ENCODE data around the gene NEDD4L. TPM values are rescaled to one million over a fixed set of nuclear protein-coding genes. Genes with fewer than 3 reads are reported as not detected.
A peak's percentile ranks its signal among the peaks of the same experiment; 100 is the strongest.

Gene NEDD4L
- total RNA-seq, 2 donors from 2014 or later: 149 to 212 TPM

DNA sequence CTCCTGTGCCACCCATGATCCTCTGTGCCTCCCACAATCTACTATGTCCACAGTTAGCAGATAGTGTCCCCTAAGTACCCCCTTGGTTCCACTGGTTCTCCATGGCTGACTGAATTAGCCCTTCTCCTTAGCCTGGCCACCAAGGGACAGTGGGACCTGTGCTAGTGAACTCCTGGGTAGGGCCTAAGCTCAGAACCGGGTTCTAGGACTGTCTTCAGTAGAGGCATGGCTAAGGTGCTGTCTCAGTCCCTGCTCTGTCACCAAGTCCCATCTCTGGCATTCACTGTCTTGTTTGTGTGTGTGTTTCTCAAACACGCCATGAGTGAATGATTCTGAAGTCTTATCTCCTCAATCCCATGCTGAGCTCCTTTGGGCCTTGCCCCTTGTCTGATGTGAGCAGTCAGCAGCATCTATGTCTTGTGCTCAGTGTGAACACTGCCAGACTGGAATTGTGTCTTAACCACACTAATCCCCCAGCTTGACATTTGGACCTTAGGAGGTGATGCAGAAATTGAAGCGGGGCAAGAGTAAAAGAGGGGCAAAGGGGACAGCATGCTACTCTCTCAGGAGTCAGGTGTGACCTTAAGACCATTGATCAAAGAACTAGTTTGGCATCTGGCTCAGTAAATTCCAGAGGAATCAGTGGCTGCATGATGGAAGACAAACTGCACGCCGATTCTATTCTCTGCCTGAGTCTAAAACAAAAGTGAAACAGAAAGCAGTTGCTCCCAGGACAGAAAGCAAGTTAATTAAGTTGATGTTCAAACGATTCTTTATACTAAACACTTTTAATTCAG lies 394.3 kb downstream of the NEDD4L start:
- no peak overlapping the region for H3K27ac ChIP-seq
- H3K27me3 ChIP-seq: no peaks in the 10 kb centered on the region
- no peak for DNase-seq
- H3K9me3 ChIP-seq: no peaks in the 10 kb centered on the region
- no peaks in the 10 kb centered on the region for H3K36me3 ChIP-seq
- peak overlapping the region; percentile 9 for H3K4me3 ChIP-seq
- TF ChIP-seq, protein P1, sequence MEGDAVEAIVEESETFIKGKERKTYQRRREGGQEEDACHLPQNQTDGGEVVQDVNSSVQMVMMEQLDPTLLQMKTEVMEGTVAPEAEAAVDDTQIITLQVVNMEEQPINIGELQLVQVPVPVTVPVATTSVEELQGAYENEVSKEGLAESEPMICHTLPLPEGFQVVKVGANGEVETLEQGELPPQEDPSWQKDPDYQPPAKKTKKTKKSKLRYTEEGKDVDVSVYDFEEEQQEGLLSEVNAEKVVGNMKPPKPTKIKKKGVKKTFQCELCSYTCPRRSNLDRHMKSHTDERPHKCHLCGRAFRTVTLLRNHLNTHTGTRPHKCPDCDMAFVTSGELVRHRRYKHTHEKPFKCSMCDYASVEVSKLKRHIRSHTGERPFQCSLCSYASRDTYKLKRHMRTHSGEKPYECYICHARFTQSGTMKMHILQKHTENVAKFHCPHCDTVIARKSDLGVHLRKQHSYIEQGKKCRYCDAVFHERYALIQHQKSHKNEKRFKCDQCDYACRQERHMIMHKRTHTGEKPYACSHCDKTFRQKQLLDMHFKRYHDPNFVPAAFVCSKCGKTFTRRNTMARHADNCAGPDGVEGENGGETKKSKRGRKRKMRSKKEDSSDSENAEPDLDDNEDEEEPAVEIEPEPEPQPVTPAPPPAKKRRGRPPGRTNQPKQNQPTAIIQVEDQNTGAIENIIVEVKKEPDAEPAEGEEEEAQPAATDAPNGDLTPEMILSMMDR (IDR thresholded peaks at IDR 0.05): no peak
- H3K9ac ChIP-seq (ENCODE audit: low read depth in 2 of 2, low read length in 2 of 2): peak overlapping the region in 1 of 2 donors; percentile 55
- H3K4me1 ChIP-seq: peaks cover 4% of the 10 kb centered on the region
- intact Hi-C loops (cut with DNase I): no loop called here

DNA sequence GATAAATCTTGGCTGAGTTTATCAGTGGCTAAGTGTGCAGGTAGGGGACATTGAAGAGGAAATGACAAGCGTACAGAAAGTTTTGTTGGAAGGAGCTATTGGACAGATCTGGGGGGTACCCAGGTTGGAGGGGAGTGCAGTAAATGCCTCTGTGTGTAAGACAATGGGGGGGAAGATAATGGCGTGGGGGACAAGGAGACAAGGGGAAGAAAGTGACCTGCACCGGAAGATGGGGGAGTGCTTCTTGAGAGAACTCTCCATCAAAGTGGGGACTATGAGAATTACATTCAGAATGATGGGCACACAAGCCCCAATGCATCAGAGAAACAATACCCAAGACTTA lies 394.9 kb downstream of the NEDD4L start:
- H3K9ac ChIP-seq (ENCODE audit: low read depth in 2 of 2, low read length in 2 of 2): no peak overlapping the region
- peaks cover 4% of the 10 kb centered on the region for H3K4me1 ChIP-seq
- TF ChIP-seq, protein P1 (IDR thresholded peaks at IDR 0.05): no peak
- H3K27ac ChIP-seq: no peak overlapping the region
- DNase-seq: no peak
- H3K36me3 ChIP-seq: no peaks in the 10 kb centered on the region
- H3K27me3 ChIP-seq: no peaks in the 10 kb centered on the region
- H3K4me3 ChIP-seq: no peak overlapping the region
- intact Hi-C loops (cut with DNase I): no loop called here
- no peaks in the 10 kb centered on the region for H3K9me3 ChIP-seq

DNA sequence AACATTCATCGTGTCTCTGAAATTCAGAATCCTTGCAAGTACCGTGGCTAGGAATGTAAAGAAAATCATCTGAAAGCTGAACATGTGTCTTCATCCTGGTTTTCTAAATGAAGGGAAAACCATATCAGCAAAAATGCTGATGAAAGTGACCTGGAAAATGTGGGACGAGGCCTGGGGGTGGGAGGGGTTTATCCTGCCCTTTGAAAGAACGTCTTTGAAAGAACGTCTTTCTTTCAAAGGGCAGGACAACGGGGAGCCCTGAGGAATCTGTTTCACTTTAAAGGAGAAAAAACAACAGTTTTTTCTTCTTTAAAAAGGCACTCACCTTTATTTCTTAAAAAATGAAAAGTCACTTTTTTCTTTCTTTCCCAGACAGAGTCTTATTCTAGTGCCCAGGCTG lies 399.6 kb downstream of the NEDD4L start:
- Histone ChIP-seq H3K36me3 (no peaks in the 10 kb centered on the region), H3K27ac (no peak overlapping the region), H3K4me1 (no peaks in the 10 kb centered on the region), H3K9me3 (no peaks in the 10 kb centered on the region), H3K9ac (ENCODE audit: low read depth in 2 of 2, low read length in 2 of 2) (no peak overlapping the region), H3K4me3 (no peak overlapping the region), H3K27me3 (no peaks in the 10 kb centered on the region)
- TF ChIP-seq, protein P1 (IDR thresholded peaks at IDR 0.05): no peak
- no peak for DNase-seq
- intact Hi-C loops (cut with DNase I): no loop called here

DNA sequence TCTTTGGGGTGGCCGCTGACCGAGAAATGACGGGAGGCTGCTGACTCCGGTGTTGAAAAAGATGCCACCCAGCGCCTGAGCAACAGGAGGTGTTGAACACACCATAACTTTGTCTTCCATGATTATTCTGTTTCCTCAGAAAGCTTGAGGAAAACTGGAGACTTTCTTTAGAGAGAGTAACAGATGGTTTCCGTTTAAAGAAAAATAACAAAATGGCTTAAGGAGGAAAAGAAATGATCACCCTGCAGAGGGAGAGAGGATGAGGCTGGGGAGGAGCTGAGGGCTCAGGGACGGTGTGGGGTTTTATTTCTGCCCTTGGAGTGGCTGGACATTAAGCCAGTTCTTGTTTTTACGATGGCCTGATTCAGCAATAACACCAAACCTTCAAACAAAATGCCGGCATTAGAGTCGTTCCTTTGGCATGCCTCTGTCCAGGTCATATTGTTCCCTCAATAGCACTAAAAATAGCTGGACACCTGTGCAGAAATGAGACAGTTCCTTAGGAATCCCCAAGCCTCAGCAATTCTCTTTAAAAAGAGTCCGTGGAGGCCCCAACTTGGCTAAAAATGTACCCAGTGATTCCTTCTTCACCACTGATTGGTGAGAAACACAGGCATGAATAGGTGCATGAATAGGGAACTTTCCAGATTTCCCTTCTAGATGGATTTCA lies 402.5 kb downstream of the NEDD4L start:
- Histone ChIP-seq H3K27ac (no peak overlapping the region), H3K4me1 (no peaks in the 10 kb centered on the region), H3K9me3 (no peaks in the 10 kb centered on the region), H3K4me3 (no peak overlapping the region), H3K36me3 (no peaks in the 10 kb centered on the region), H3K27me3 (no peaks in the 10 kb centered on the region), H3K9ac (ENCODE audit: low read depth in 2 of 2, low read length in 2 of 2) (no peak overlapping the region)
- DNase-seq: no peak
- intact Hi-C loops (cut with DNase I): no loop called here
- TF ChIP-seq, protein P1 (IDR thresholded peaks at IDR 0.05): no peak

DNA sequence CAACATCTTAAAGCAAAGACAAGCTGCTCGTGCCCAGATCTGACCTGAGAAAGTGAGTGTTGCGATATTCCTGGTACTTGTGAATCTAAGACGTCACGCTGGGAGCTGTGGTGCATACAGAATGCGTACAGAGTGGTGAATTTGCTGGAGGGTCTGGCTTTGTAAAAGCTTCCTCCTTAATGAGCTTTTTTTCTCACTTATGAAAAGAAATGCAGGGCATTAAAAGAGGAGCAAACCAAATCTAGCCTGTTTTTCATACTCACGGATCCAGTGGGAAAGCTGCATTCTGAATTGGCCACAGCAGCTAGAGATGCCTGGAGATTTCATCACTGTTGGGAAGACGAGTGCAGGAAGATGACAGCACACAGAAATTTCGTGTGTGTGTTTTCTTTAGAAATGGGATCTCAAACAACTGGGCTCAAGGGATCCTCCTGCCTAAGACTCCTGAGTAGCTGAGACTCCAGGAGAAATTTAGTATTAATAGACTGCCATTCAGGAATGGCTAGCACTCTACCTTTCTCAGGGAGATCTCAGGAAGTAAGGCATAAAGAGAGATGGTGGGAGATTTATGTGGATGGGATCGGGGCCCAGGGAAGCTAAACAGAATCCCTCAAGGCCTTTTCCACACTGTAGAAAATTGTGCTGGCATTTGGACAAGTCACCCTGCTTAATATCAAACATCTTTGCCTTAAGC lies 403.5 kb downstream of the NEDD4L start:
- Histone ChIP-seq H3K36me3 (no peaks in the 10 kb centered on the region), H3K4me1 (no peaks in the 10 kb centered on the region), H3K9ac (ENCODE audit: low read depth in 2 of 2, low read length in 2 of 2) (no peak overlapping the region), H3K27me3 (no peaks in the 10 kb centered on the region), H3K27ac (no peak overlapping the region), H3K4me3 (no peak overlapping the region), H3K9me3 (no peaks in the 10 kb centered on the region)
- intact Hi-C loops (cut with DNase I): no loop called here
- TF ChIP-seq, protein P1 (IDR thresholded peaks at IDR 0.05): no peak
- DNase-seq: no peak

Measured in colonic mucosa (tissue), 4 donors.